Fibroblast of upper back skin (primary cell): ENCODE measurements around the gene NCR2.

ENCODE experiments used
- DNase-seq: peaks from one replicate; pipeline ENCODE4 v3.0.0-alpha.2; 2013

The NCR2 gene

GRCh38 chr6:41359617-41360313 lies 24.4 kb downstream of the NCR2 start:
- DNase-seq = no peak

- DNase-seq = no peak
These were observed 24.9 kb downstream of the NCR2 start for GRCh38 chr6:41360314-41360685.

- no peak for DNase-seq
These were observed 30.7 kb downstream of the NCR2 start for GRCh38 chr6:41366150-41366549.

- no peak for DNase-seq
These were observed 31.7 kb downstream of the NCR2 start for GRCh38 chr6:41367061-41367460.

- peak; percentile 60 for DNase-seq
These were observed 32.3 kb downstream of the NCR2 start for GRCh38 chr6:41367700-41368099.

- no peak for DNase-seq
These were observed 35.2 kb downstream of the NCR2 start for GRCh38 chr6:41370488-41371111.

GRCh38 chr6:41371461-41371991 lies 36.1 kb downstream of the NCR2 start:
- peak; percentile 45 for DNase-seq

GRCh38 chr6:41371992-41372831 lies 36.8 kb downstream of the NCR2 start:
- peak; percentile 28 for DNase-seq

- DNase-seq = no peak
These were observed 37.6 kb downstream of the NCR2 start for GRCh38 chr6:41372832-41373626.

GRCh38 chr6:41373627-41373918 lies 38.2 kb downstream of the NCR2 start:
- no peak for DNase-seq

DNA sequence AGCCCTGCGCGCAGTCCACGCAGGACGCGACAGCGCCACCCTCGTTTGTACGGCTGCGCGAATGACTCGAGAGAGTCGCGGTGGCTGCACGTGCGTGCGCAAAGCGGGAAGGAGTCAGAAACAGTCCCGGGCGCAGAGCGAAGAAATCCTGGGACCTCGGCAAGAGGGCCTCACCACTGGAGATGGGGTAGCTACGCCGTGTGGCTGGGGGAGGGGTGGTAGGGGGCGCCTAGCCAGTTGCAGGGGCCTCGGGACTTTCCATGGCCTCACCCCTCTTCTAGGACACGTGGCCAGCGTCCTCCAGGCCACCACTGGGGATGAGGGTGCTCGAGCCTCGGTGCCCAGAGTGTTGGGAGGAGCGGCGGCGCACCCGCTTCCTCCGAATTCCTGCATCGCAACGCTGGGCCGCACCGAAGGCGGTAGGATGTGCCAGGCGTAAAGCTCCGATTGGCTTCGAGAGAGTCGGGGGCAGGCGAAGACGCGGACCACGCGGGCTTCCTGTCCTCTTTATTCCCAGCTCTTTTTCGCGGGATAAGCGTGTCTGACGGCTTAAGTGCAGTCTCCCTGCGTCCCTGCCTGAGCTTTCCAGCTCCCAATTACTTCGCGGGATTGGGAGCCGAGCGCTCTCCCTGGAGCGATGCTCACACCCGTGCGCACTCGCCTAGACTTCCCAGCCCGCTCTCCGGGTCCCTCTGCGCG lies 38.7 kb downstream of the NCR2 start:
- DNase-seq = no peak

DNA sequence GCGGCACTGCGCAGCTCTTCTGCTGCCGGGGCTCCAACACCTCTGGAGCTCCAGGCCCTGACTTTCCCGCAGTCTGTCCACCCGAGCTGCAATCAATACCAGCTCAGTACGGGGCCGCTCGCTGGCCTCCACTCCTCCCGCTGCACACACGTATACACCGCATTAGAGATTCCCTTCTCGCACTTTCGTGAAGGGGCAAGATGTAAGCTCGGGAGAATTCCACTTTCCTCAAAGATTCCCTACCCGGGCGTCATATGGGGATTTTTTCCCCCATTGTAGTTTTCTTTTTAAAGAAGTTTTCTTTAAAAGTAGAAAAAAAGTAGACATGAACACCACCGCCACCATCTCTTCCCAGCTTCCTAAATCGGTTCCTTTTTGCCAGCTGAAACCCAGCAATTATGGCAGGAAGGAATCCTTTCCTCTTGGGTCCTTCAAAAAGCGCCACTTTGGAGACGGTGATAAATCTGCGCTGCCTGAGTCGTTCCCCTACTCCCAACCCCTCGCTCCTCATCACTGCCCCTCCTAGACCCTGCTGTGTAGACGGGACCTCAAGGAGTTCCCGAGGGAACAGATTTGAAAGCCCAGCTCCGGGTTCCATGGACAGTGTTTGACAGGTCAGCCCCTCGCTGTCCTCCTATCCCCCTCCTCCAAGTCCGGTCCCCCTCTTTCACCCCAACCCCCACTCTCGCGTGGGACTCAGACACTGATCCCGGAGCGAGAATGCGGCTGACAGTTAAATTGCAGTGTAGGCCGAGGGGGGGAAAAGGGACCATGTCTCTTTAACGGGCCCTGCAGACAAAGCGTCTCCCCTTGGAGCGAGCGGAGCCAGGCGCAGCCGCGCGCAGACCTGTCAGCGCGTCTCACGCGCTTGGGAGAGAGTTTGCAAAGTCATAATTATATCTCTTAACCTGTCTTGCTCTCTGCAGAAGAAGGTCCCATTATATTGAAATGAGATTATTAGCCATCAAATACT lies 39.5 kb downstream of the NCR2 start:
- no peak for DNase-seq

- DNase-seq = no peak
These were observed 40.3 kb downstream of the NCR2 start for GRCh38 chr6:41375598-41376151.

GRCh38 chr6:41376176-41376575 lies 40.8 kb downstream of the NCR2 start:
- no peak for DNase-seq

- no peak for DNase-seq
These were observed 41.7 kb downstream of the NCR2 start for GRCh38 chr6:41377071-41377470.

DNA sequence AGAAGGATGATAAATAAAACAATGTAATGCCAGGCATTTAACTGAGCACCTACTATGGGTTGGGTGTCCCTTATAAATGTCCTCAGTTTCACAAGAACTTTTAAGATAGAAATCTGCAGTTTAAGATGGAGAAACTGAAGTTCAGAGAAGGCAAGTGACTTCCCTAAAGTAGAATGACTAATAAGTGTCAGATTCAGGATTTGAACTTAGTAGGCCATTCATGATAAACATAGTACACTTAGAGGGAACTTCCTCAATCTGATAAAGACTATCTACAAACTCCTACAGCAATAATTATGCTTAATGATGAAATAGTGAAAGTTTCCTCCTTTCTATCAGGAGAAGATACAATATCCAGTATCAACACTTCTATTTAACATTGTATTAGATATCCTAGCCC lies 43.9 kb downstream of the NCR2 start:
- DNase-seq = no peak

- DNase-seq = no peak
These were observed 51.2 kb downstream of the NCR2 start for GRCh38 chr6:41386594-41386993.

- no peak for DNase-seq
These were observed 56.8 kb downstream of the NCR2 start for GRCh38 chr6:41392246-41392645.

DNA sequence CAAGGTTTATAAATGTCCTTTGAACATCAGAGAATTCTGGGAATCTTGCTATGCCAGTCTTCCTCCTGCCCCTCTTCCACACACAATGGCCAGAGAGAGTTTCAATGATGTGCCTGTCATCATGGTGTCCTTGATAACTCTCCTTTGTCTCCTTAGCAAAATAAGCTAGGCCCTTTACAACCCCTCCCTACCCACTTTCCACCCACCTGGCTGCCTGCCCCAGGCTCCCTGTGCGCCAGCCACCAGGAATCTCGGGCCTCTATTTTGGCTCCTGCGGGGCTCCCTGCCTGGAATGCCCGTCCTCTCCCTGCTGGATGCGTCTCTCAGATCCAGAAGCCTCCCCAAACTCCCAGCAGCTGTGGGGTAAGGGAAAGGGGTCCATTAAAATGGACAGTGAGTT lies 60.9 kb downstream of the NCR2 start:
- no peak for DNase-seq

- DNase-seq = no peak
These were observed 64.0 kb downstream of the NCR2 start for GRCh38 chr6:41399424-41399823.
